ENCODE data around the gene AQP2. TPM values are rescaled to one million over a fixed set of nuclear protein-coding genes. Genes with fewer than 3 reads are reported as not detected.

AQP2 gene
- total RNA-seq, 1 donor from 2014 or later, result not detected

GRCh38 chr12:49920241-49920914 lies 30.2 kb upstream of the AQP2 start:
- DNase-seq (ENCODE audit: low read depth in 2 of 2), result peak in 1 of 2 donors; percentile 84

DNA sequence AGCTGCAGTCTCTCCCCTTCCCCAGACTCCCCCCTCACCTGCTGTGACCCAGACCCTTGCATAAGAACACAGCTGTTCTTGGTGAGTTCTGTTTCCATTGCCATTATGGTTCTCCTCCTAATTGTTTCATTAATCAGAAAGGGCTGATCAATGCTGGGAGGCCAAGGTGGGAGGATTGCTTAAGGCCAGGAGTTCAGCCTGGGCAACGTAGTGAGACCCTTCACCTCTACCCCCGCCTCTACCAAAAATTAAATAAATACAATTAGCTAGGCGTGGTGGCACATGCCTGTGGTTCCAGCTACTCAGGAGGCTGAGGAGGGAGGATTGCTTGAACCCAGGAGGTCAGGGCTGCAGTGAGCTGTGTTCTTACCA lies 29.6 kb upstream of the AQP2 start:
- DNase-seq (ENCODE audit: low read depth in 2 of 2), result no peak

DNA sequence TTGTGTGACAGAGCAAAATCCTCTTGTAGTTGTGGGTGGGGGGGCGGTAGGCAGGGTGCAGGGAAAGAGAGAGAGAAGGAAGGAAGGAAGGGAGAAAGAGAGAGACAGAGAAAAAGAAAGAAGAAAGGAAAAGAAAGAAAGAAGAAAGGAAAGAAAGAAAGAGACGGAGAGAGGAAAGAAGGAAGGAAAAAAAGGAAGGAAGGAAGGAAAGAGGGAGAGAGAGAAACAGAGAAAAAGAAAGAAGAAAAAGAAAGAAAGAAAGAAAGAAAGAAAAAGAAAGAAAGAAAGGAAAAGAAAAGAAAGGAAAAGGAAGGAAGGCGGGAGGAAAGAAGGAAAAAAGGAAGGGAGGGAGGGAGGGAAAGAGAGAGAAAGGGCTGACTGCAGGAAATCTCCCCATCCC lies 29.2 kb upstream of the AQP2 start:
- DNase-seq (ENCODE audit: low read depth in 2 of 2), result no peak

- no peak for DNase-seq (ENCODE audit: low read depth in 2 of 2)
Observed at GRCh38 chr12:49921936-49922335, 28.6 kb upstream of the AQP2 start.

DNA sequence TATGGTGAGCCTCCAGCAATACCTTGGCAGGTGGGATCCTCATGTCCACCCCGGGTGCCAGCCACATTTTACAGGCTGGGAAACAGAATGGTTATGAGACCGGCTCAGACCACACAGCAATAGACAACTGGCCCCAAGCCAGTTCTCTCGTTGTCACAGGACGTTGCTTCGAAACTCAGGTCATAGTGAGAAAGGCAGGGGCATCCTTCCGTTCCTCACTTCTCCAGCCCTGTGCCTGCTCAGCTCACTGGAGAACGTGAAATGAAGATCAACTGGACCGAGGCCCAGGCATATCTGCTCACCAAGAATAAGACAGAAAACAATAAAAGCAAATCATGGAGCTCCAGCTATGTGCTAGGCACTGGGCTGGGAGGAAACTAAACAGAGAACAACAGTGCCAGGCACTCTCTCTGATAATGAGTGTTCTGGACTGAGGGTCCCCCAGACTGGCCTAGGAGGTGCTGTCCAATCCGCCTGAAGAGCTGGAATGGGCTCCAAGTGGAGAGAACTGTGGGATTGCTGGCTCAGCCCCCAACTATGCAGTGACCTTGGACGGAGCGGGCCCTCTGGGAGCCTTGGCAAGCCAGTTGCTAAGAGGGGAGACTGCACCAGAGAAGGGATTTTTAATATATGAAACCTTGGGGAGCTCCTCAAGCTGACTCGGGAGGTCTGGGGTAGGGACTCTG lies 28.0 kb upstream of the AQP2 start:
- DNase-seq (ENCODE audit: low read depth in 2 of 2), result no peak

DNA sequence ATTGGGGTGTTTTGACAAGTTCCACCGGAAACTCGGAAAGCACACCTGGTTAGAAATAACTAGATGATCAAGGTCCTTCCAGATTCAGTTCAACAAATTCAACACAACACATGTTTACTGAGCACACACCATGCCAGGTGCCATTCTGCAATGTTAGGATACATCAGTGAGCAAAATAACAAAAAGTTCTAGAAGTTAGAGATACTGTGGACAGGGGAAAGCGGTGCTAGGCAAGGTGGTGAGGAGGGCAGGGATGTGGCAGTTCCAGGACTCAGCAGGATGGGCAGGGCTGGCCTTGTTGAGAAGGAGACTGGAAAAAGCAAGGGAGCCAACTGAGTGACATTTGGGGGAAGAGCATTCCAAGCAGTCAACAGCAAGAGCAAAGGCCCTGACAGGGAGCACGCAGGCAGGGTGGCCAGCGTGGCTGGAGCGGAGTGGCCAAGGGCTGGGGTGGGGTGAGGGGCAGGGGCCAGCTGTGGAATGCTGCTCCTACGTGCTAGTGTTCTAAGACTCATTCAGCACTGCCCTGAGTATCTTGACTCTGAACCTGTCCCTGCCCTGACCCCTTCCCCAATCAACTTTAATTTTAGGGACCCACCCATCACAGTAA lies 27.4 kb upstream of the AQP2 start:
- no peak for DNase-seq (ENCODE audit: low read depth in 2 of 2)

- DNase-seq (ENCODE audit: low read depth in 2 of 2), result no peak
Observed at GRCh38 chr12:49923880-49924556, 26.5 kb upstream of the AQP2 start.

DNA sequence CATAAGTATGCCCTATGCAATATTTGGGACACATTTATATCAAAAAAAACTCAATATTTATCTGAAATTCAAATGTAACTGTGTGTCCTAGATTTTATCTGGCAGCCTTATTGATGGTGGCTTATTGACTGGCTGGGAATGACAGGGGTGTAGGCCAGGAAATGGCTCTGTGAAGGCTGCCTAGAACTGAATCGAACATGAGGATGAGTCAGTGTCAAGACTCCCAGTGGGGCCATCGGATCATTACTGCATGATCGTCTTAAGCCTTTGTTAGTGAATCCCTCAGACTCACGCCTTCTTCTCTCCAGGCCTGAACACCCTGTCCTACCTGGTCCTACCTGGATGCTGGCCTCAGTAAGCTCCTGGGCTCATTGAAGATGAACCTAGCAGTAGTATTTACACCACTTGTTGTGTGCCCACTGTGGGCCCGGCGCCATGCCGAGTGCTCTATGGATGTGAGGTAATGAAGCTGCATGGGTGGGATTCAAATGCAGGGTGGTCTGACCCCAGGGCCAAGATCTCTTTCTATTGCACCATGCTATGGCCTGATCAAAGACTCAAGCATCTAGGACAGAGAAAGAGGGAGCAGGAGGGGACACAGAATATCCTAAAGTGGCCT lies 25.8 kb upstream of the AQP2 start:
- DNase-seq (ENCODE audit: low read depth in 2 of 2), result peak in 1 of 2 donors; percentile 14

DNA sequence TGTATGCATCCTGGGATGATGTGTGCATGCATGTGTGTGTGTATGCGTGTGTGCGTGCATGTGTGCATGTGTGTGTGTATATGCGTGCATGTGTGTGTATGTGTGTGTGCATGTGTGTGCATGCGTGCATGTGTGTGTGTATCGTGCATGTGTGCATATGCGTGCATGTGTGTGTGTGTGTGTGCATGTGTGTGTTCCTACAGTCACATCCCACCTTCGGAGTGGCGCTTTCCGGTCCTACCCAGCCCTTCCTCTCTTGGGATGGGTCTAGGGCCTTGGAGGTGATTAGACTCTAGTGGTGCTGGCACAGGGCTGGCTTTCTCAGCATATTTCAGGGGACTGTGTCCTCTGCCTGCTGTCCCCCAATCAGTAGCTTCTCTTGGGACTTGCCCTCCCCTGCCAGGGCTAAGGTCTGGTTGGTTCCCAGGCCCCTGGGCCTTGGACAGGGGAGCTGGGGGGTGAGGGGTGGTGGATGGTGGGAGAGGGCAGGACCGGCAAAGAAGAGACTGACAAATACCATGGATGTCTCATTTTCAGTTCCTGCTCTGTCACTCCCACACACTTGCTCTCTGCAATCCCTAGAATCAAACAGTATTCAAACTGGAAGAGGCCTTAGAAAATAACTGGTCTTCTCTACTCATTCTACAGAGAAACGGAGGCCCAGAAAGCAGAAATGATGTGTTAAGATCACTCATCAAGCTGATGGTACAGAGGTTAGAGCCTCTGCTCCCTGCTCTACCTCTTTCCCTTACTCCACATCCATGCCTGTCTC lies 24.9 kb upstream of the AQP2 start:
- no peak for DNase-seq (ENCODE audit: low read depth in 2 of 2)

GRCh38 chr12:49928471-49928870 lies 22.1 kb upstream of the AQP2 start:
- DNase-seq (ENCODE audit: low read depth in 2 of 2), result no peak

DNA sequence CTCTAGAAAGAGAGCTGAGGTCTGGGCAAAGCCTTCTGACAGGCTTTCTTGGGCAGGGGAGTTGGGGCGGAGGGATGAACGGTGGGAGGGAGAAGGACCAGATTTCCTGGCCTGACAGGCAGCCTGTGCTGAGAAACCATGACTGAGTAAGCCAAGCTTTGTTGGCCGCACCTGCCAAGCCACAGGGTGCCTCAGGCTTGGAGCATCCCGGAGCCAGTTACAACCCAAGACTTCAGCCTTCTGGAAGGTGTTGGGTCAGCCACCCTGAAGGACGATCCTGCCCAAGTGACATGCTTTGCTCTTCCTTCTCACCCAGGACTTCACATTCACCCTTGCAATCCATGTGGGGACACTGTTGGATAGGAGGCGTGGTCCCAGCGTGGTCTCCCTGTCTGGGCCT lies 21.0 kb upstream of the AQP2 start:
- DNase-seq (ENCODE audit: low read depth in 2 of 2), result no peak

DNA sequence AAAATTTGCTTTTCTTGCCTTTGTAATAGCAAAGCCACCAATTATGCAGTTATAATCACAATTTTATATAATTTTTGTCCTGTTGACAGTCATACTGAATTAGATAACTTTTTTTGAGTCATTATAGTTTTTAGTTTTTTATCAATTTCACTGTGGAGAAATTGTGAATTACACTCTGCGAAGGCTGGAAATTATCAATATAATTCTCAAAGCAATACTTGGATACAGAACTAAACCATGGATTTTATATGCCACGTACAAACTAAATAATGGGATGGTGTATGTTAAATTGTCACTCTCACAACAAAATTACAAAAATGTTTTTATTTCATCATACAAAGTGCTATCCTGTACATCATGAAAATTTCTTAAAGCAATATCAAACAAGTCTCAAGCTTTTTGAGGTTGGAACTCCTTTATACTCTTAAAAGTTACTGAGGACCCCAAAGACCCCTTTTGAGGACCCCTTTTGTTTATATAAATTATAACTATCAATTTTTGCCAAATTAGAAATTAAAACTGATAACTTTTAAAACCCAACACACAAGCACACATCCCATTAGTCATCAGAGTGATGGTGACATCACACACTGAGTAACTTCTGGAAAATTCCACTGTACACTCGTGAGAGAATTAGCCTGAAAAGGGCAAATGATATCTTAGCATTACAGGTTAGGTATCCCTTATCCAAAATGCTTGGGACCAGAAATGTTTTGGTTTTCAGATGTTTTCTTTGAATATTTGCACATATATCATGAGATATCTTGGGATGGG lies 19.8 kb upstream of the AQP2 start:
- peak; percentile 56 to 71 for DNase-seq (ENCODE audit: low read depth in 2 of 2)

GRCh38 chr12:49932023-49932422 lies 18.5 kb upstream of the AQP2 start:
- no peak for DNase-seq (ENCODE audit: low read depth in 2 of 2)

DNA sequence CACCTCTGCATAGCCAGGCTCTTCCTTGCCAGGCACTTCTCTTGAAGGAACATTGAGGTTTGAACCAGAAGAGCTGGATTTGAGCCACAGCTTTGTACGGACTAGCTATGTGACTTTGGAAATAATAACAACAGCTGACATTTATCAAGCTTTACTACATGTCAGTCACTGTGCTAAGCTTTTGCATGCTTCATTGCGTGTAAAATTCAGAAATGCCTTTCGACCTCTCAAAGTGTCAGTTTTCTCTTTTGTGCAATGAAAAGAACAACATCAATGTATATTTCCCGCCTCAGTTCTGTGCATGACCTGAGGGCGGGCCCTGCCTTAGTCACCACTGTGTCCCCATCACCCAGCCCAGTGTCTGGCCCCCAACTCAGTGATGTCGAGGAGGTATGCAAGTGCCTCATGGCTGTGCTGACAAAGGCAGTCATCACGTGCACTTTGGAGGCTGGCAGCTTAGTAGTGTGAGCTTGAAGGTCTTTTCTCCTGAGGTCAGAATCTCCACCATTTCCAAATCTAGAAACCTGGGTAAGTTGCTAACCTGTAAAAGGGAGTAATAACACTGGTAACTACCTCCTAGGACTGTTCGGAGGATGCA lies 17.9 kb upstream of the AQP2 start:
- DNase-seq (ENCODE audit: low read depth in 2 of 2), result no peak

GRCh38 chr12:49933796-49934195 lies 16.7 kb upstream of the AQP2 start:
- no peak for DNase-seq (ENCODE audit: low read depth in 2 of 2)

DNA sequence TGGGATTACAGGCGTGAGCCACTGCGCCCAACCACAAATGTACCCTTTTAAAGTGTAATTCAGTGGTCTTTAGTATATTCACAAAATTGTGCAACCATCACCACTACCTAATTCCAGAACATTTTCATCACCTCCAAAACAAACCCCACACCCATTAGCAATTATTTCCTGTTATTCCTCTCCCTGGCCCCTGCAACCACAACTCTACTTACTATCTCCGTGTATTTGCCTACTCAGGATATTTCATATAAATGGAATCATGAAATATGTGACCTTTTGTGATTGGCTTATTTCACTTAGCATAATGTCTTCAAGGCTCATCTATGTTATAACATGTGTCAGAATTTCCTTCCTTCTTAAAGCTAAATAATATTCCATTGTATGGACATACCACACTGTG lies 16.0 kb upstream of the AQP2 start:
- no peak for DNase-seq (ENCODE audit: low read depth in 2 of 2)

- DNase-seq (ENCODE audit: low read depth in 2 of 2), result no peak
Observed at GRCh38 chr12:49936925-49937324, 13.6 kb upstream of the AQP2 start.

DNA sequence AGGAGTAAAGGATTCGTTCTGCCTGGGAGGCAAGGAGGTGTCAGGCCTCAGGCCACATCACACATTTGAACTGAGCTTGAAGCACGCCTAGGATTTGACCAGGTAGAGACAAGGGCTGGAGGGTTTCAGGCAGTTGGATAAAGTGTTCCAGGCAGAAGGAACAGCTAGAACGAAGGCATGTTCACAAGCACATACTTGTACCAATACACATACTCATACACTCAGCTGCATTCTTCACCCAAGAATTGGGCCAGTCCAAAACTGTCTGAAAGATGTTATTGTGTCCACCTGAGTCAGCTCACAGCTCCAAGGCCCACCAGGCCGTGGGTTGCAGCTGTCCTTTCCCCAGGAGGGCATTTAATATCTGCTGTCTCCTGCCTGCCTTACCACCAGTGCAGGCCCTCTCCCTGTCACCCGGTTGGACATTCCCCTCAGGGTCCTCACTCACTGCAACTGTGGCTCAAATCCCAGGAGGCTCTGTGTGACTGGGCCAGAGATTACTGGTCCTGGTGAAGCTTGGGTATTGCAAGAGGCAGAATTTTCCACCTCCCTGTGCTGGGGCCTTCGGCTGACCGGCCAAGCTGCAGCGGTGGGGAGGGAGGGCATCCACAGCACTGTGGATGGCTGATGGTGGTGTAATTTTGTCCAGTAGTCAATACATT lies 12.8 kb upstream of the AQP2 start:
- no peak for DNase-seq (ENCODE audit: low read depth in 2 of 2)

- no peak for DNase-seq (ENCODE audit: low read depth in 2 of 2)
Observed at GRCh38 chr12:49939307-49939706, 11.2 kb upstream of the AQP2 start.

GRCh38 chr12:49939707-49940106 lies 10.8 kb upstream of the AQP2 start:
- DNase-seq (ENCODE audit: low read depth in 2 of 2), result no peak

All from lung microvascular endothelial cell (primary cell).